ENCODE results near the gene HBZ.

DNA sequence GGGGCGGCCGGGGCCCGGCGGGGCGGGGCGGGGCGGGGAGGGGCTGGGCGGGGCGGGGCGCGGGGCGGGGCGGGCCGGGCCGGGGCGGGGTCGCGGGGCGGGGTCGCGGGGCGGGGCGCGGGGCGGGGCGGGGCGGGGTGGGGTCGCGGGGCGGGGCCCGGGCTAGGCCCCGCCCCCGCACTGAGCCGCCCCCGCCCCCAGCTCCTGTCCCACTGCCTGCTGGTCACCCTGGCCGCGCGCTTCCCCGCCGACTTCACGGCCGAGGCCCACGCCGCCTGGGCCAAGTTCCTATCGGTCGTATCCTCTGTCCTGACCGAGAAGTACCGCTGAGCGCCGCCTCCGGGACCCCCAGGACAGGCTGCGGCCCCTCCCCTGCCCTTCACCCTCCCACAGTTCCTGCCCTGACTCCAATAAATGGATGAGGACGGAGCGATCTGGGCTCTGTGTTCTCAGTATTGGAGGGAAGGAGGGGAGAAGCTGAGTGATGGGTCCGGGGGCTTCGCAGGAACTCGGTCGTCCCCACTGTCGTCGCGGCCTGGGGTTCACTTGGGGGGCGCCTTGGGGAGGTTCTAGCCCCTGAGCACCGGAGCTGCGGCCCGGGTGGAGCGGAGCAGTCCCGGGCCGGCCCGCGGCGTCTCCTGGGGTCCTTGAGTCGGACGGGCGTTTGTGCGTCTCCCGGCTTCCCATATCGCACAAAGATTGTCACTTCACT, 12.5 kb downstream of the HBZ start:
- TF ChIP-seq ZNF274 (IDR thresholded peaks at IDR 0.05; ENCODE audit: low read depth, low read length) (no peak), YY1 (IDR thresholded peaks at IDR 0.05; ENCODE audit: insufficient read depth, insufficient read length) (no peak), SUZ12 (IDR thresholded peaks at IDR 0.05; ENCODE audit: extremely low read depth, insufficient read depth, insufficient read length) (no peak)

Data from NT2/D1 (cell line).